Lung (tissue), 12 donors: ENCODE measurements around the gene RBX1. TPM values are rescaled to one million over a fixed set of nuclear protein-coding genes. Genes with fewer than 3 reads are reported as not detected.

Experiments used
- ATAC-seq: fragments of 200-7000 bp; cut with Tn5 transposase; one replicate; pipeline ENCODE4 v1.9.1; 2020; ENCODE audit warnings: moderate number of reproducible peaks; ENCODE audit not compliant: insufficient read depth, low FRiP score
- DNase-seq, 3 donors: peaks; one replicate each; pipeline ENCODE4 v3.0.0-alpha.2; 2013 to 2017
- H3K27ac ChIP-seq, 2 donors: one replicate each; pipeline ENCODE4 v1.5.1; 2013; ENCODE audit warnings: mild to moderate bottlenecking in 2 of 2, moderate library complexity in 2 of 2, control low read depth in 1 of 2, inconsistent platforms in 1 of 2, low read depth in 1 of 2, low read length in 1 of 2
- H3K27me3 ChIP-seq, 3 donors: one replicate each; pipeline ENCODE4 v1.5.1; 2013; ENCODE audit warnings: low read length in 2 of 3; ENCODE audit not compliant: control insufficient read depth in 3 of 3, insufficient read depth in 3 of 3
- H3K36me3 ChIP-seq, 4 donors: one replicate each; pipeline ENCODE4 v1.5.1; 2013; ENCODE audit warnings: low read length in 4 of 4, mild to moderate bottlenecking in 1 of 4, moderate library complexity in 1 of 4; ENCODE audit not compliant: control insufficient read depth in 4 of 4, insufficient read depth in 4 of 4
- H3K4me1 ChIP-seq, 5 donors: one replicate each; pipeline ENCODE4 v1.5.1; 2013; ENCODE audit warnings: low read length in 5 of 5, mild to moderate bottlenecking in 2 of 5, moderate library complexity in 1 of 5; ENCODE audit not compliant: control insufficient read depth in 5 of 5, insufficient read depth in 5 of 5
- H3K4me3 ChIP-seq: one replicate; pipeline ENCODE4 v1.5.1; 2013; ENCODE audit warnings: mild to moderate bottlenecking, control low read depth, moderate library complexity
- H3K9ac ChIP-seq, 2 donors: one replicate each; pipeline ENCODE4 v1.5.1; 2013; ENCODE audit warnings: low read length in 2 of 2, control low read depth in 1 of 2; ENCODE audit not compliant: insufficient read depth in 1 of 2
- H3K9me3 ChIP-seq, 4 donors: one replicate each; pipeline ENCODE4 v1.5.1; 2013; ENCODE audit warnings: low read length in 3 of 4, mild to moderate bottlenecking in 1 of 4, moderate library complexity in 1 of 4; ENCODE audit not compliant: control insufficient read depth in 4 of 4, insufficient read depth in 3 of 4
- WGBS, 2 donors: extraction: QIAGEN DNeasy Blood & Tissue Kit; methylation state at CpG; one replicate each; pipeline ENCODE4 v1.1.7; 2013; 5-methylcytosine and 5-hydroxymethylcytosine counted together
- polyA plus RNA-seq, 2 donors: library from polyadenylated mRNA; stranded (reverse); fragments of 200-250 nt; gene quantifications; one replicate each; pipeline ENCODE4 v1.2.1, GENCODE V29; 2013
- total RNA-seq, 2 donors: library from RNA; depleted of rRNA in 1 of 2; stranded (reverse); fragments of >200 nt in 1 of 2; gene quantifications; one replicate each; pipeline ENCODE4 v1.2.1, GENCODE V29; 2014 to 2021
- TF ChIP-seq, protein P1 (sequence below): IDR thresholded peaks from 2 replicates; pipeline ENCODE4 v1.5.1; 2012; ENCODE audit warnings: mild to moderate bottlenecking; ENCODE audit errors: control extremely low read depth, extremely low read depth
- donor health status: control.
- donor health status: control.
- donor health status: Bipolar disorder and iron deficiency.
- donor health status: healthy.
- donor health status: DM: yes; HTN: yes; CAD: no.

RBX1 gene
- total and polyA plus RNA-seq, 4 donors = 44.8 to 144 (median 64.0) TPM

GRCh38 chr22:40939202-40939601 lies 12.0 kb upstream of the RBX1 start:
- TF ChIP-seq, protein P1, sequence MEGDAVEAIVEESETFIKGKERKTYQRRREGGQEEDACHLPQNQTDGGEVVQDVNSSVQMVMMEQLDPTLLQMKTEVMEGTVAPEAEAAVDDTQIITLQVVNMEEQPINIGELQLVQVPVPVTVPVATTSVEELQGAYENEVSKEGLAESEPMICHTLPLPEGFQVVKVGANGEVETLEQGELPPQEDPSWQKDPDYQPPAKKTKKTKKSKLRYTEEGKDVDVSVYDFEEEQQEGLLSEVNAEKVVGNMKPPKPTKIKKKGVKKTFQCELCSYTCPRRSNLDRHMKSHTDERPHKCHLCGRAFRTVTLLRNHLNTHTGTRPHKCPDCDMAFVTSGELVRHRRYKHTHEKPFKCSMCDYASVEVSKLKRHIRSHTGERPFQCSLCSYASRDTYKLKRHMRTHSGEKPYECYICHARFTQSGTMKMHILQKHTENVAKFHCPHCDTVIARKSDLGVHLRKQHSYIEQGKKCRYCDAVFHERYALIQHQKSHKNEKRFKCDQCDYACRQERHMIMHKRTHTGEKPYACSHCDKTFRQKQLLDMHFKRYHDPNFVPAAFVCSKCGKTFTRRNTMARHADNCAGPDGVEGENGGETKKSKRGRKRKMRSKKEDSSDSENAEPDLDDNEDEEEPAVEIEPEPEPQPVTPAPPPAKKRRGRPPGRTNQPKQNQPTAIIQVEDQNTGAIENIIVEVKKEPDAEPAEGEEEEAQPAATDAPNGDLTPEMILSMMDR = no peak
- Histone ChIP-seq H3K27ac (no peak overlapping the region), H3K9me3 (no peaks in the 10 kb centered on the region), H3K27me3 (no peaks in the 10 kb centered on the region), H3K4me1 (no peaks in the 10 kb centered on the region), H3K36me3 (no peaks in the 10 kb centered on the region), H3K4me3 (no peak overlapping the region), H3K9ac (no peak overlapping the region)
- DNase-seq = no peak
- WGBS, 2 donors = 91 to 94% methylated on average over 2 of the region's 2 CpGs
- ATAC-seq = no peak

- peaks cover 7 to 11% (median 8%) of the 10 kb centered on the region in 4 donors for H3K36me3 ChIP-seq
- H3K27me3 ChIP-seq = no peaks in the 10 kb centered on the region
- 5 to 6% methylated on average over 20 to 21 of the region's 21 CpGs for WGBS, 2 donors
- H3K9me3 ChIP-seq = no peaks in the 10 kb centered on the region
- H3K27ac ChIP-seq = peak overlapping the region; percentile 74 to 84
- ATAC-seq (no peak), DNase-seq (no peak)
- peak overlapping the region; percentile 80 for H3K4me3 ChIP-seq
- TF ChIP-seq, protein P1 = no peak
- peak overlapping the region; percentile 94 to 95 for H3K9ac ChIP-seq
- peaks cover 0 to 16% (median 5%) of the 10 kb centered on the region in 5 donors for H3K4me1 ChIP-seq
These were observed 822 bp downstream of the RBX1 start for GRCh38 chr22:40951795-40952605.

DNA sequence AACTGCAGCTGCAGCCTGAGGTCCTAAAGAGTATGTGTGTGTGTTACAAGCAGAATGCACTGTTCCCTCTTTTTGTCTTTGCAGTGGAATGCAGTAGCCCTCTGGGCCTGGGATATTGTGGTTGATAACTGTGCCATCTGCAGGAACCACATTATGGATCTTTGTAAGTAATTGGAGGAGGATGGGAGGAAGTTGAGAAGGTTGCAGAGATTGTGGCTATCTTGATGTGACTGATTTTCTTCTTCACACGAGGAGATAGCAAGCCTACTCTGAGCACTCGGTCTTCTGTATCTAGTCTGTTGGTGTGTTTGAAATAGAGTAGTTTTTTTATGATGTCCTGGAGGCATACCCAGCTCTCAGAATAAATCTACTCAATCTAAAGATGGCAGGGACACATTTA lies 2.3 kb downstream of the RBX1 start:
- TF ChIP-seq, protein P1 = no peak
- Histone ChIP-seq H3K9me3 (no peaks in the 10 kb centered on the region), H3K4me1 (peaks cover 0 to 16% (median 5%) of the 10 kb centered on the region in 5 donors), H3K9ac (no peak overlapping the region), H3K4me3 (no peak overlapping the region), H3K27me3 (no peaks in the 10 kb centered on the region), H3K27ac (peak overlapping the region in 1 of 2 donors; percentile 11), H3K36me3 (peaks cover 8 to 12% (median 9%) of the 10 kb centered on the region in 4 donors)
- WGBS, 2 donors = 60 to 70% methylated on average over 2 of the region's 2 CpGs
- no peak for DNase-seq
- ATAC-seq = no peak
